K562 (cell line): Measurements from ENCODE around the gene BTBD10. TPM values are rescaled to one million over a fixed set of nuclear protein-coding genes. Genes with fewer than 3 reads are reported as not detected.

Experiments
- ATAC-seq: fragments of 200-7000 bp; cut with Tn5 transposase; 3 replicates; pipeline ENCODE4 v1.9.1; 2020; ENCODE audit warnings: moderate library complexity
- BruUV-seq: library from RNA; stranded (reverse); fragments of 400-500 nt; replicated peaks from 2 replicates; lab custom pipeline; 2021; lab: Mats Ljungman, UMichigan
- CTCF ChIA-PET: fragments of 300-600 bp; formaldehyde crosslinking; extraction: SDS; loops from one replicate; lab custom pipeline; 2021; ENCODE audit warnings: low intra/inter-chr PET ratio; lab: Yijun Ruan, JAX
- POLR2A ChIA-PET: fragments of 300-600, 350-650 bp; sonication (Branson Sonifier 250); formaldehyde crosslinking; extraction: SDS; loops from one replicate; lab custom pipeline; 2021; ENCODE audit warnings: antibody characterized with exemption, inconsistent platforms; lab: Yijun Ruan, JAX
- DNase-seq, 4 experiments: peaks; one replicate each; pipeline versions ENCODE4 v3.0.0 to v3.0.0-alpha.2; 2011 to 2018; ENCODE audit warnings: low spot score in 3 of 4, mixed read lengths in 3 of 4; ENCODE audit errors: extremely low read depth in 1 of 4
- FAIRE-seq: peaks from 2 replicates; lab custom pipeline; 2011; peaks lifted over from hg19 to GRCh38; lab: Jason Lieb, UNC
- H2AFZ ChIP-seq: 2 replicates; pipeline ENCODE4 v1.6.0; 2011; ENCODE audit warnings: low read depth, low read length, control low read depth, inconsistent platforms
- H3K27ac ChIP-seq: fragments of 200-600 bp; 3 replicates; pipeline ENCODE4 v1.8.0; 2011; ENCODE audit warnings: low read depth, mild to moderate bottlenecking, control low read depth, inconsistent platforms, low read length, moderate library complexity, mixed read lengths; ENCODE audit errors: extremely low read depth
- H3K27me3 ChIP-seq, 2 experiments: fragments of 300-600 bp in 1 of 2; 2 replicates in 1 of 2; 3 replicates in 1 of 2; pipeline versions ENCODE4 v1.6.0 to v1.8.0; 2011; ENCODE audit warnings: inconsistent platforms in 2 of 2, low read length in 2 of 2, mild to moderate bottlenecking in 1 of 2, mixed read lengths in 1 of 2, moderate library complexity in 1 of 2; ENCODE audit not compliant: control insufficient read depth in 2 of 2, insufficient read depth in 2 of 2
- H3K36me3 ChIP-seq: fragments of 300-600 bp; 3 replicates; pipeline ENCODE4 v1.8.0; 2011; ENCODE audit warnings: mild to moderate bottlenecking, low read length, inconsistent platforms; ENCODE audit not compliant: control insufficient read depth, insufficient read depth
- H3K4me1 ChIP-seq, 2 experiments: fragments of 200-600 bp in 1 of 2; replicated peaks in 1 of 2; 2 replicates in 1 of 2; 3 replicates in 1 of 2; pipeline versions ENCODE4 v1.5.1 to v1.8.0; 2011; ENCODE audit warnings: inconsistent platforms in 2 of 2, low read length in 2 of 2, mild to moderate bottlenecking in 1 of 2, mixed read lengths in 1 of 2, moderate library complexity in 1 of 2; ENCODE audit not compliant: control insufficient read depth in 2 of 2, insufficient read depth in 2 of 2
- H3K4me2 ChIP-seq: 2 replicates; pipeline ENCODE4 v1.6.1; 2011; ENCODE audit warnings: low read length, control low read depth, inconsistent platforms, mixed read lengths; ENCODE audit not compliant: insufficient read depth
- H3K4me3 ChIP-seq: fragments of 200-600 bp; sonication (generic), shearing (Covaris generic); 2 replicates; pipeline ENCODE4 v1.5.1; 2016; ENCODE audit warnings: control low read depth, inconsistent platforms
- H3K79me2 ChIP-seq: fragments of 200-600 bp; 3 replicates; pipeline ENCODE4 v1.8.0; 2011; ENCODE audit warnings: low read length, inconsistent platforms; ENCODE audit not compliant: control insufficient read depth, insufficient read depth
- H3K9ac ChIP-seq, 2 experiments: 2 replicates each; pipeline versions ENCODE4 v1.6.0 to v1.6.1; 2011; ENCODE audit warnings: low read depth in 2 of 2, low read length in 2 of 2, control low read depth in 1 of 2, inconsistent platforms in 1 of 2, mild to moderate bottlenecking in 1 of 2, mixed read lengths in 1 of 2; ENCODE audit not compliant: insufficient read depth in 1 of 2
- H3K9me1 ChIP-seq: one replicate; pipeline ENCODE4 v1.6.0; 2011; ENCODE audit warnings: inconsistent platforms, mild to moderate bottlenecking, low read length, moderate library complexity; ENCODE audit not compliant: control insufficient read depth, insufficient read depth
- H3K9me3 ChIP-seq: replicated peaks from 2 replicates; pipeline ENCODE4 v1.5.1; 2011; ENCODE audit warnings: low read depth, low read length, inconsistent platforms; ENCODE audit not compliant: control insufficient read depth, insufficient read depth
- H4K20me1 ChIP-seq: replicated peaks from 2 replicates; pipeline ENCODE4 v1.6.1; 2011; ENCODE audit warnings: low read length, inconsistent platforms, mixed read lengths; ENCODE audit not compliant: control insufficient read depth, insufficient read depth
- CCNT2 ChIP-seq: IDR thresholded peaks from 2 replicates; pipeline ENCODE4 v1.6.1; 2011; ENCODE audit warnings: borderline replicate concordance, low read depth, mild to moderate bottlenecking, moderate library complexity, mixed read lengths, low read length; ENCODE audit not compliant: insufficient read length; ENCODE audit errors: extremely low read depth
- WGBS: fragments of 100-300 bp; shearing (Covaris generic); methylation state at CpG from one replicate; pipeline ENCODE4 v1.1.6; 2016; ENCODE audit warnings: low coverage, mixed read lengths; ENCODE audit not compliant: insufficient coverage; ENCODE audit errors: missing lambda C conversion rate; 5-methylcytosine and 5-hydroxymethylcytosine counted together
- in situ Hi-C: fragments of 300-500 bp; cut with MboI; formaldehyde crosslinking; loops from 4 replicates; pipeline ENCODE4 v1.15.0; 2018; ENCODE audit warnings: inconsistent platforms, mixed read lengths
- intact Hi-C: fragments of 100-400 bp; cut with micrococcal nuclease; formaldehyde crosslinking; loops from 2 replicates; pipeline ENCODE4 v1.14.2; 2022
- polyA plus RNA-seq, 8 experiments: library from polyadenylated mRNA; depleted of rRNA in 4 of 8; stranded (reverse) in 5 of 8; unstranded in 3 of 8; fragments of >200 nt; fragmentation: Nextera tagmentation in 2 of 8; fragmentation: Illumina TruSeq in 1 of 8; extraction: Ambion mirVana in 2 of 8; extraction: Trizol in 1 of 8; gene quantifications; 2 replicates each; pipeline versions ENCODE4 v1.2.1 to v1.2.3, GENCODE V29; 2011 to 2014; ENCODE audit warnings: inconsistent platforms in 1 of 8, missing spikeins in 1 of 8
- total RNA-seq, 7 experiments: library from RNA; depleted of rRNA in 6 of 7; stranded (reverse); fragments of >200 nt in 6 of 7; fragmentation: Illumina TruSeq in 2 of 7; extraction: Trizol in 2 of 7; gene quantifications; 2 replicates each; pipeline versions ENCODE4 v1.2.1 to v1.2.3, GENCODE V29; 2011 to 2021; ENCODE audit warnings: low replicate concordance in 1 of 7
- TF ChIP-seq, protein P1 (sequence below), 2 experiments: fragments of 450-650 bp in 1 of 2; sonication (generic) in 1 of 2; formaldehyde crosslinking in 1 of 2; IDR thresholded peaks; 2 replicates each; pipeline versions ENCODE4 v1.7.1 to v1.9.0; 2016 to 2022; ENCODE audit warnings: inconsistent platforms in 1 of 2, mild to moderate bottlenecking in 1 of 2, missing genetic modification reagents in 1 of 2

The BTBD10 gene
- total and polyA plus RNA-seq, 9 of the 15 experiments (the other 6 are each of a cell fraction or from before 2014, with no cell fraction given): 11.6 to 22.8 (median 16.3) TPM

DNA sequence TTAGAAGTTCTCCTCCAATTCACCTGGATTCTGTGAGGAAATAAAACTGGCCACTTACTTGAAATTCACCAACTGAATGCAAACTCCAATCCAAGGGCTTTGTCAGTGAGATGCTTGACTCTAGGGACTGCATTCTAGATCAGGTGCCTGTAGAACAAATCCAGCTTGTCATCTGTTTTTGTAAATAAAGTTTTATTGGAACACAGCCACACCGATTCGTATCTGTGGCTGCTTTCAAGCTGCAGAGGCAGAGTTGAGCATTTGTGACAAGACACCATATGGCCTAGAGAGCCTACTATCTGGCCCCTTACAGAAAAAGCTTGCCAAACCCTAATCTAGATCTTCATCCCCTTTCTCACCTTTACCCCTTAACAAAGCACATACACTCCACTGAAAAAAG lies 82.3 kb downstream of the BTBD10 start:
- FAIRE-seq (no peak), DNase-seq (no peak), ATAC-seq (no peak)
- Histone ChIP-seq H3K9me3 (no peaks in the 10 kb centered on the region), H2AFZ (no peak overlapping the region), H3K4me1 (no peaks in the 10 kb centered on the region), H3K79me2 (no peaks in the 10 kb centered on the region), H3K9ac (no peak overlapping the region), H3K27me3 (no peaks in the 10 kb centered on the region), H3K36me3 (no peaks in the 10 kb centered on the region), H3K4me2 (no peak overlapping the region), H3K9me1 (no peaks in the 10 kb centered on the region), H3K27ac (no peak overlapping the region), H4K20me1 (no peaks in the 10 kb centered on the region), H3K4me3 (no peak overlapping the region)
- BruUV-seq: no TSS peak
- CTCF ChIA-PET: no interaction called here
- TF ChIP-seq, protein P1, sequence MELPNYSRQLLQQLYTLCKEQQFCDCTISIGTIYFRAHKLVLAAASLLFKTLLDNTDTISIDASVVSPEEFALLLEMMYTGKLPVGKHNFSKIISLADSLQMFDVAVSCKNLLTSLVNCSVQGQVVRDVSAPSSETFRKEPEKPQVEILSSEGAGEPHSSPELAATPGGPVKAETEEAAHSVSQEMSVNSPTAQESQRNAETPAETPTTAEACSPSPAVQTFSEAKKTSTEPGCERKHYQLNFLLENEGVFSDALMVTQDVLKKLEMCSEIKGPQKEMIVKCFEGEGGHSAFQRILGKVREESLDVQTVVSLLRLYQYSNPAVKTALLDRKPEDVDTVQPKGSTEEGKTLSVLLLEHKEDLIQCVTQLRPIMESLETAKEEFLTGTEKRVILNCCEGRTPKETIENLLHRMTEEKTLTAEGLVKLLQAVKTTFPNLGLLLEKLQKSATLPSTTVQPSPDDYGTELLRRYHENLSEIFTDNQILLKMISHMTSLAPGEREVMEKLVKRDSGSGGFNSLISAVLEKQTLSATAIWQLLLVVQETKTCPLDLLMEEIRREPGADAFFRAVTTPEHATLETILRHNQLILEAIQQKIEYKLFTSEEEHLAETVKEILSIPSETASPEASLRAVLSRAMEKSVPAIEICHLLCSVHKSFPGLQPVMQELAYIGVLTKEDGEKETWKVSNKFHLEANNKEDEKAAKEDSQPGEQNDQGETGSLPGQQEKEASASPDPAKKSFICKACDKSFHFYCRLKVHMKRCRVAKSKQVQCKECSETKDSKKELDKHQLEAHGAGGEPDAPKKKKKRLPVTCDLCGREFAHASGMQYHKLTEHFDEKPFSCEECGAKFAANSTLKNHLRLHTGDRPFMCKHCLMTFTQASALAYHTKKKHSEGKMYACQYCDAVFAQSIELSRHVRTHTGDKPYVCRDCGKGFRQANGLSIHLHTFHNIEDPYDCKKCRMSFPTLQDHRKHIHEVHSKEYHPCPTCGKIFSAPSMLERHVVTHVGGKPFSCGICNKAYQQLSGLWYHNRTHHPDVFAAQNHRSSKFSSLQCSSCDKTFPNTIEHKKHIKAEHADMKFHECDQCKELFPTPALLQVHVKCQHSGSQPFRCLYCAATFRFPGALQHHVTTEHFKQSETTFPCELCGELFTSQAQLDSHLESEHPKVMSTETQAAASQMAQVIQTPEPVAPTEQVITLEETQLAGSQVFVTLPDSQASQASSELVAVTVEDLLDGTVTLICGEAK (IDR thresholded peaks at IDR 0.05): peak; percentile 92
- TF ChIP-seq, protein P1 (CRISPR knock-in tag; IDR thresholded peaks at IDR 0.05): peak; percentile 84
- TF ChIP-seq CCNT2: no peak
- intact Hi-C loops: no loop called here
- POLR2A ChIA-PET: interaction anchor here (0.5 kb wide), 1 partner anchor 1243 kb away, joined by 4 read pairs; no protein-coding TSS in a partner anchor
- WGBS: 6% methylated on average over 2 of the region's 2 CpGs
- in situ Hi-C loops: no loop called here
